Activated B cell treated with CpG ODN at 0.5 μM for 24 hours (primary cell): ENCODE data around the gene RRP1. TPM values are rescaled to one million over a fixed set of nuclear protein-coding genes. Genes with fewer than 3 reads are reported as not detected.

Experiments
- ATAC-seq: fragments of 200-7000 bp; cut with Tn5 transposase; one replicate; pipeline ENCODE4 v1.10.0; 2021; ENCODE audit warnings: low read depth, mild to moderate bottlenecking, moderate library complexity
- CTCF ChIA-PET: fragments of 350-600 bp; sonication (Branson Sonifier 250); formaldehyde crosslinking; loops from one replicate; lab custom pipeline; 2021; ENCODE audit warnings: antibody characterized with exemption; lab: Charles Lee
- POLR2A ChIA-PET: fragments of 350-600 bp; sonication (Branson Sonifier 250); formaldehyde crosslinking; loops from one replicate; lab custom pipeline; 2021; ENCODE audit warnings: antibody characterized with exemption; lab: Charles Lee
- DNase-seq: peaks from one replicate; pipeline ENCODE4 v3.0.0; 2022
- H3K27ac Mint-ChIP-seq: one replicate; pipeline ENCODE4 v1.8.0; 2020; ENCODE audit warnings: mixed read lengths
- H3K27me3 Mint-ChIP-seq: one replicate; pipeline ENCODE4 v1.8.0; 2021; ENCODE audit warnings: mixed read lengths
- H3K36me3 Mint-ChIP-seq: one replicate; pipeline ENCODE4 v1.8.0; 2021; ENCODE audit warnings: low read depth, mixed read lengths
- H3K4me1 Mint-ChIP-seq: one replicate; pipeline ENCODE4 v1.8.0; 2021; ENCODE audit warnings: mixed read lengths
- H3K4me3 Mint-ChIP-seq: one replicate; pipeline ENCODE4 v1.8.0; 2020; ENCODE audit warnings: mild to moderate bottlenecking, mixed read lengths
- H3K9me3 Mint-ChIP-seq: one replicate; pipeline ENCODE4 v1.8.0; 2020; ENCODE audit warnings: mixed read lengths
- CTCF ChIP-seq: fragments of 200-600 bp; IDR thresholded peaks from one replicate; pipeline ENCODE4 v1.8.0; 2022; ENCODE audit warnings: antibody characterized with exemption, mild to moderate bottlenecking
- intact Hi-C: fragments of 100-400 bp; cut with micrococcal nuclease; formaldehyde crosslinking; loops from one replicate; pipeline ENCODE4 v1.15.1; 2024
- total RNA-seq: library from RNA; stranded (reverse); gene quantifications from 2 replicates; pipeline ENCODE4 v1.2.3, GENCODE V29; 2022

The RRP1 gene
- total RNA-seq, 1 donor from 2014 or later = 36.8 TPM

GRCh38 chr21:43824333-43825241 is 35.2 kb downstream of the RRP1 start:
- ATAC-seq (no peak), DNase-seq (no peak)
- Mint-ChIP-seq H3K27me3 (peaks cover 3% of the 10 kb centered on the region), H3K4me1 (no peaks in the 10 kb centered on the region), H3K36me3 (no peaks in the 10 kb centered on the region), H3K9me3 (no peaks in the 10 kb centered on the region), H3K4me3 (no peak overlapping the region), H3K27ac (no peak overlapping the region)
- intact Hi-C loops = no loop called here
- POLR2A ChIA-PET = interaction anchor here (1.4 kb wide), 1 partner anchor 18 kb away, joined by 4 read pairs; no protein-coding TSS in a partner anchor
- no peak for TF ChIP-seq CTCF
- CTCF ChIA-PET = no interaction called here

- H3K4me3 Mint-ChIP-seq = no peak overlapping the region
- no peaks in the 10 kb centered on the region for H3K9me3 Mint-ChIP-seq
- DNase-seq (no peak), ATAC-seq (no peak)
- H3K27me3 Mint-ChIP-seq = peaks cover 4% of the 10 kb centered on the region
- ChIA-PET POLR2A (no interaction called here), CTCF (interaction anchor here (0.8 kb wide), 1 partner anchor 151 kb away, joined by 3 read pairs; no protein-coding TSS in a partner anchor)
- intact Hi-C loops = no loop called here
- H3K27ac Mint-ChIP-seq = no peak overlapping the region
- TF ChIP-seq CTCF = no peak
- H3K36me3 Mint-ChIP-seq = no peaks in the 10 kb centered on the region
- H3K4me1 Mint-ChIP-seq = no peaks in the 10 kb centered on the region
Observed at GRCh38 chr21:43825242-43825935, 36.0 kb downstream of the RRP1 start.

GRCh38 chr21:43825936-43826622 is 36.7 kb downstream of the RRP1 start:
- DNase-seq (no peak), ATAC-seq (no peak)
- TF ChIP-seq CTCF = no peak
- Mint-ChIP-seq H3K4me3 (no peak overlapping the region), H3K36me3 (no peaks in the 10 kb centered on the region), H3K27ac (no peak overlapping the region), H3K27me3 (peaks cover 7% of the 10 kb centered on the region), H3K4me1 (no peaks in the 10 kb centered on the region), H3K9me3 (no peaks in the 10 kb centered on the region)
- intact Hi-C loops = no loop called here
- ChIA-PET CTCF (interaction anchor here (0.8 kb wide), 1 partner anchor 150 kb away, joined by 3 read pairs; no protein-coding TSS in a partner anchor), POLR2A (no interaction called here)

GRCh38 chr21:43826623-43826974 is 37.2 kb downstream of the RRP1 start:
- H3K9me3 Mint-ChIP-seq = no peaks in the 10 kb centered on the region
- H3K4me1 Mint-ChIP-seq = no peaks in the 10 kb centered on the region
- no peaks in the 10 kb centered on the region for H3K36me3 Mint-ChIP-seq
- intact Hi-C loops = no loop called here
- ChIA-PET POLR2A (no interaction called here), CTCF (no interaction called here)
- DNase-seq (no peak), ATAC-seq (no peak)
- H3K27me3 Mint-ChIP-seq = peaks cover 7% of the 10 kb centered on the region
- no peak for TF ChIP-seq CTCF
- no peak overlapping the region for H3K4me3 Mint-ChIP-seq
- no peak overlapping the region for H3K27ac Mint-ChIP-seq
